WI38 (cell line): ENCODE measurements around the gene ATRAID.
A peak's percentile ranks its signal among the peaks of the same experiment; 100 is the strongest.
"Not testable (repeated sequence)": the region's sequence is repeated elsewhere in the genome, so short reads cannot be mapped to it uniquely, and the experiment has no call there.

Experiments used
- H3K4me3 ChIP-seq: 2 replicates; pipeline ENCODE4 v1.5.1; 2011; ENCODE audit warnings: low read depth, mild to moderate bottlenecking, control low read depth, low read length
- TF ChIP-seq, protein P1 (sequence below): IDR thresholded peaks from 2 replicates; pipeline ENCODE4 v1.5.1; 2012; ENCODE audit warnings: low read depth, mild to moderate bottlenecking, control low read depth, low read length

Gene ATRAID

DNA sequence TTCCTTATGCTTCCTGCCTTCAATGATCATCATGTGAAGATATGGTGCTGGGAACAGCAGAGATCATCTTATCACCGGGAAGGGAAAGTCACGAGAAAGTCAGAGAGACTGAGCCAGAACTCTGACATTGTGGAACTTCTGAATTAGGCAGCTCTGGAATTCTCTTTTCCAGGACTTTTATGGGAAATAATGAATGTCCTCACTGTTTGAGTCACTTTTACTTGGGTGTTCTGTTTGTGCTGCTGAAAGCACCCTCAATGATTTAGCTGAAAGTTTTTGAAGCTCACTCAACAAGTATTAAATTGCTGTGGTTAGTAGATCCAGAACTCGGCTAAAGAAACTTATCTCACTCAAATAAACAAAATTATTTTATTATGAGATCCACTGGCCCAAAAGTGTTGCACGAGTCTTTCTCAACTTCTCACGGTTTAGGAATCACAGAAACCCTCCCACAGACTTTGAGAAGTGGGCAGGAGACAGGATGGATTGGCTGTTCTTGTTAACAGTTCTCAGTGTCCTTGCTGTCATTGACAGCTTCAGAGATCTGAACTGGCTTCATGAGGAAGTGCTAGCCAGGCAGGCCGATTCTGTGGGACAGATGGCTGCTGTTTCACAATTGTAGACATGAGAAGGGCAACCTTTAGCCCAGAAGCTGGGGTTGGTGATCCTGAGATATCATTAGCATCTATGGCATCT, 26.4 kb upstream of the ATRAID start:
- TF ChIP-seq, protein P1, sequence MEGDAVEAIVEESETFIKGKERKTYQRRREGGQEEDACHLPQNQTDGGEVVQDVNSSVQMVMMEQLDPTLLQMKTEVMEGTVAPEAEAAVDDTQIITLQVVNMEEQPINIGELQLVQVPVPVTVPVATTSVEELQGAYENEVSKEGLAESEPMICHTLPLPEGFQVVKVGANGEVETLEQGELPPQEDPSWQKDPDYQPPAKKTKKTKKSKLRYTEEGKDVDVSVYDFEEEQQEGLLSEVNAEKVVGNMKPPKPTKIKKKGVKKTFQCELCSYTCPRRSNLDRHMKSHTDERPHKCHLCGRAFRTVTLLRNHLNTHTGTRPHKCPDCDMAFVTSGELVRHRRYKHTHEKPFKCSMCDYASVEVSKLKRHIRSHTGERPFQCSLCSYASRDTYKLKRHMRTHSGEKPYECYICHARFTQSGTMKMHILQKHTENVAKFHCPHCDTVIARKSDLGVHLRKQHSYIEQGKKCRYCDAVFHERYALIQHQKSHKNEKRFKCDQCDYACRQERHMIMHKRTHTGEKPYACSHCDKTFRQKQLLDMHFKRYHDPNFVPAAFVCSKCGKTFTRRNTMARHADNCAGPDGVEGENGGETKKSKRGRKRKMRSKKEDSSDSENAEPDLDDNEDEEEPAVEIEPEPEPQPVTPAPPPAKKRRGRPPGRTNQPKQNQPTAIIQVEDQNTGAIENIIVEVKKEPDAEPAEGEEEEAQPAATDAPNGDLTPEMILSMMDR: no peak

DNA sequence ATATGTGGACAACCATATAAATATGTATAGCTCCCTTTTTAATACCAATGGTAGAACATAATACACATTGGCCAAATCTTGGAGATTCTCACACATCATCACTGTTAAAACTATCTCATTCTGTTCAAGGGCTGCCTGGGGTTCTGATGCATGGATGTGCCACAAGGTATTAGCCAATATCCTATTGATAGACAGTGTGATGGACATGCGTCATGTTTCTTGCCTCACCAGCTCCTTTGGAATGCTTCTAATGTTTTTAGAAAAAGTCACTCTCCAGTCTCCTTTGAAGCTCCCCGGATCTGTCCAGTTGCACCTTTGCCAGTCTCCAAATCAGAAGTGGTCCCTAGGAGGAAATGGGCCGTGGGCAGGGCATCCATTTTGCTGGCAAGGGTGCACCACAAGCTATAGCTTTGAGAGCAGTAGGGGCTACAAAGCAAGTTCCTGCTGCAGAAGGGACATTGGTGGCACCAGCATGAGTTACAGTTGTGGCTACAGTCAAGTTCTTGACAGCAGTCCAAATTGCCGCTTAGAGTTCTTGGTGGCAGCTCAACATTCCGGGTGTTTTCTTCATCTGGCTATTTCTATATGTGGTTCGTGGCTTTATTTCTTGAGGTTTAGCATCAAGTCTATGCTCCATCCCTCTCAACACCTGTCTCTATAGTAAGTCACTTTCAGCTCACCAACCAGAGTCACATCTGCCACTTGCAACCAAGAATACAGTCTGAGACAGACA, 25.1 kb upstream of the ATRAID start:
- TF ChIP-seq, protein P1: no peak
- no peak overlapping the region for H3K4me3 ChIP-seq

More for the DNA sequence above, 26.4 kb upstream of the ATRAID start:
- H3K4me3 ChIP-seq: no peak overlapping the region

DNA sequence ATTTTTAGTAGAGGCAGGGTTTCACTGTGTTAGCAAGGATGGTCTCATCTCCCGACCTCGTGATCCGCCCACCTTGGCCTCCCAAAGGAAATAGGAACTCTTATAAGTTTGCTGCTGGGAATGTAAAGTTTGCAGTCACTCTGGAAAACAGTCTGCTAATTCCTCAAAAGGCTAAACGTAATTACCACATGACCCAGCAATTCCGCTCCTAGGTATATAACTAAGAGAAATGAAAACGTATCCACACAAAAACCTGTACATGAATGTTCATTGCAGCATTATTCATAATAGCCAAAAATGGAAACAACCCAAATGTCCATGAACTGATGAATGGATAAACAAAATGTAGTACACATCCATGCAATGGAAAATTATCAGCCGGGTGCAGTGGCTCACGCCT, 21.9 kb upstream of the ATRAID start:
- TF ChIP-seq, protein P1: no peak
- no peak overlapping the region for H3K4me3 ChIP-seq

DNA sequence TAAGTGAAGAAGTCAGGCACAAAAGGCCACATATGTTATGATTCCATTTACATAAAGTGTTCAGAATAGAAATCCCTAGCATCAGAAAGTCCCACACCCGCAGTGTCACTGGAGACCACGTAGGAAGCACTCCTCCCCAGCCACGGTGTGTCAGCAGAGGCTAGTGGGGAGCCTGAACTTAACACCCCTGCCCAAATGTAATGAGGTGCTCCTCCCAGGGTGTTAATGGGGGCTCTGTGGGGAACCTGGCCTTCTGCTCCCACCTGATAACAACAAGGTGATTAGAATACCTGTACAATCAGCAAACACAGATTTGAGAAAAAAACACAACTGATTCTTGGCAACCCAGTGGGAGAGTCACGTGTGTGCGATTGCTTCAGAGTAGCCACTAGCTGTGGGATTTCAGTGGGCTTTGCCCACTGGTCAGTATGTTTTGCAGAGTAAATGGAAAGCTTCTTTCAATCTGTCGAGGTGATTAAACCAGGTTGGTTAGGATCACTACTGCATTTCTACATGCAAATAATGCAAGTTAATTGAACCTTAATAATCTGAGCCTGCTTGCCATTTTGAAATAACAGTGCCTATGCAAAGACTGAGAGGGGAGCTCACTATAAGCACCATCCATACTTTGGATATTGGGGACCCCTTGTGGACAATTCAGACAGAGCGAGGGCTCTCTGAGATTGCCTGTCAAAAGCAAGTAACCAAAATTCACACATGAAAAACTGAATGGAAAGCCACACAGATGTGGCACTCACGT, 20.6 kb upstream of the ATRAID start:
- TF ChIP-seq, protein P1: peak; percentile 62
- H3K4me3 ChIP-seq: no peak overlapping the region

DNA sequence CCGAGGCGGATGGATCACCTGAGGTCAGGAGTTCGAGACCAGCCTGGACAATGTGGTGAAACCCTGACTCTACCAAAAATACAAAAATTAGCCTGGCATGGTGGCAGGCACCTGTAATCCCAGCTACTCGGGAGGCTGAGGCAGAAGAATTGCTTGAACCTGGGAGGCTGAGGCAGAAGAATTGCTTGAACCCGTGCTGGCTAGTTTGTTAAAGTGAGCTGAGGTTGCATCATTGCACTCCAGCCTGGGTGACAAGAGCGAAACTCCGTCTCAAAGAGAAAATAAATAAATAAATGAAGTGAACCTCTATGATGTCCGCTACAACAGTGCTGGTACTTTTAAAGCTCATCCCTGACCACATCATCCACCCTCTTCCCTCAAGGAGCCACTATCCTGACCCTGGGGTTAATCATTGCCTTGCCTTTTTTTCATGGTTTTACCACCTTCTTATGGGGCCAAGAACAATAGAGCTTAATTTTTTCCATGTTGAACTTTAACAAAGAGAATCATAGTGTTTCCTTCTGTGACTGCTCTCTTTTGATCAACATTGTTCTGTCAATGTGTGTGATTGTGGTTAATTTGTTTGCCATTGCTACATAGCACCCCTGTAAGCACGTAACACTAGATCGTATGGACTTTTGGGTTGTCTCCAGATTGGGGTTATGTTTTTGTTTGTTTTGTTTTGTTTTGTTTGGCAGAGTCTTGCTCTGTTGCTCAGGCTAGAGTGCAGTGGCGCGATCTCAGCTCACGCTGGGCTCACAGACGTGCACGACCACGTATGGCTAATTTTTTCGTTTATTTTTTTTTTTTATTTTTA, 17.1 kb upstream of the ATRAID start:
- no peak overlapping the region for H3K4me3 ChIP-seq
- TF ChIP-seq, protein P1: no peak

DNA sequence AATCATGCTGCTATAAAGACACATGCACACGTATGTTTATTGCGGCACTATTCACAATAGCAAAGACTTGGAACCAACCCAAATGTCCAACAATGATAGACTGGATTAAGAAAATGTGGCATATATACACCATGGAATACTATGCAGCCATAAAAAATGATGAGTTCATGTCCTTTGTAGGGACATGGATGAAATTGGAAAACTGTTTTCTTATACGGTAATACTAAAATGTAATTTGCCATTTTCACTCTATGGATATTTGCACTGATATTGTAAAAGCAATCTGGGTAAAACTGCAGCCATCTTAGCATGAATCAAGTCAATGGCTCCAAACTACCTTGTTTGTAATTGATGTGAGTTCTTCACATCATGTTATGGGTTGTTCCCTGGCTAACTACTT, 16.0 kb upstream of the ATRAID start:
- not testable (repeated sequence) for H3K4me3 ChIP-seq

DNA sequence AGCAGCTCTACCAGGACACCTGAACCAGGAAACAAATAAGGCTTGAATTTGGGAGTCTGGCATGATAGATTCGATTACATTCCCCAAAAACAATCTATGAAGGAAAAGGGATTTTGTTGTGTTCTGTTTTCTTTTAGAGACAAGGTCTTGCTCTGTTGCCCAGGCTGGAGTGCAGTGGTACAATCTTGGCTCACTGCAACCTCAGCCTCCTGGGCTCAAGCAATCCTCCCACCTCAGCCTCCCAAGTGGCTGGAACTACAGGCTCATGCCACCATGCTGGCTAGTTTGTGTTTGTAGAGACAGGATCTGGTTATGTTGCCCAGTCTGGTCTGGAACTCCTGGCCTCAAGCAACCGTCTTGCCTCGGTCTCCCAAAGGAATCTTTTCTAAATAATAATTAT, 13.8 kb upstream of the ATRAID start:
- H3K4me3 ChIP-seq: not testable (repeated sequence)
